ENCODE results near the gene CMIP. TPM values are rescaled to one million over a fixed set of nuclear protein-coding genes. Genes with fewer than 3 reads are reported as not detected.

The CMIP gene
- total and polyA plus RNA-seq, 10 of the 15 experiments (the other 5 are each of a cell fraction or from before 2014, with no cell fraction given): 1.2 to 43.2 (median 4.4) TPM

GRCh38 chr16:81705261-81705660 is 260.7 kb downstream of the CMIP start (continued):
- TF ChIP-seq, protein P1, sequence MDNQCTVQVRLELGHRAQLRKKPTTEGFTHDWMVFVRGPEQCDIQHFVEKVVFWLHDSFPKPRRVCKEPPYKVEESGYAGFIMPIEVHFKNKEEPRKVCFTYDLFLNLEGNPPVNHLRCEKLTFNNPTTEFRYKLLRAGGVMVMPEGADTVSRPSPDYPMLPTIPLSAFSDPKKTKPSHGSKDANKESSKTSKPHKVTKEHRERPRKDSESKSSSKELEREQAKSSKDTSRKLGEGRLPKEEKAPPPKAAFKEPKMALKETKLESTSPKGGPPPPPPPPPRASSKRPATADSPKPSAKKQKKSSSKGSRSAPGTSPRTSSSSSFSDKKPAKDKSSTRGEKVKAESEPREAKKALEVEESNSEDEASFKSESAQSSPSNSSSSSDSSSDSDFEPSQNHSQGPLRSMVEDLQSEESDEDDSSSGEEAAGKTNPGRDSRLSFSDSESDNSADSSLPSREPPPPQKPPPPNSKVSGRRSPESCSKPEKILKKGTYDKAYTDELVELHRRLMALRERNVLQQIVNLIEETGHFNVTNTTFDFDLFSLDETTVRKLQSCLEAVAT (IDR thresholded peaks at IDR 0.05): no peak
- TF ChIP-seq RB1 (IDR thresholded peaks at IDR 0.05; ENCODE audit: borderline replicate concordance): no peak

- Histone ChIP-seq H3K79me2 (ENCODE audit: control insufficient read depth, insufficient read depth, low read length) (no peaks in the 10 kb centered on the region), H2AFZ (ENCODE audit: control insufficient read depth, low read depth, low read length) (no peak overlapping the region), H3K4me3 (no peak overlapping the region), H3K4me1 (ENCODE audit: control insufficient read depth, insufficient read depth, low read length) (no peaks in the 10 kb centered on the region), H4K20me1 (ENCODE audit: control insufficient read depth, insufficient read depth) (no peaks in the 10 kb centered on the region), H3K27ac (ENCODE audit: control insufficient read depth, insufficient read depth) (no peak overlapping the region), H3K36me3 (ENCODE audit: control insufficient read depth in 2 of 2, insufficient read depth in 2 of 2, low read length in 1 of 2) (peaks cover 4 to 13% of the 10 kb centered on the region in 2 experiments; a peak in 3 of 4 replicates), H3K4me2 (ENCODE audit: control insufficient read depth, insufficient read depth) (no peak overlapping the region), H3K9me3 (replicated peaks; ENCODE audit: control insufficient read depth, insufficient read depth, low read length) (no peaks in the 10 kb centered on the region), H3K9ac (ENCODE audit: control insufficient read depth, insufficient read depth, low read length) (no peak overlapping the region), H3K27me3 (replicated peaks in 1 of 2; ENCODE audit: control insufficient read depth in 2 of 2, insufficient read depth in 2 of 2, low read length in 1 of 2) (no peaks in the 10 kb centered on the region)
- in situ Hi-C loops (cut with MboI): no loop called here
- ChIA-PET CTCF (interaction anchor here (0.9 kb wide), 1 partner anchor 10 kb away, joined by 3 read pairs; no protein-coding TSS in a partner anchor), SMC1A (ENCODE audit: uncharacterized antibody, unreplicated experiment) (no interaction called here), RAD21 (ENCODE audit: unreplicated experiment) (no interaction called here), POLR2A (no interaction called here)
- DNase-seq (ENCODE audit: low read depth, low spot score) (no peak), ATAC-seq (no peak), FAIRE-seq (no peak)
- WGBS (ENCODE audit: insufficient coverage, insufficient replicate concordance, low lambda C conversion rate, missing lambda C conversion rate): 94% methylated on average over 20 of the region's 26 CpGs
- no TSS peak for BruUV-seq (replicated peaks)
- intact Hi-C loops (cut with micrococcal nuclease; ENCODE audit: unreplicated experiment): no loop called here
- TF ChIP-seq RAD21 (IDR thresholded peaks at IDR 0.05; ENCODE audit: insufficient read depth, low read depth, low read length) (no peak), FOS (IDR thresholded peaks at IDR 0.05; ENCODE audit: borderline replicate concordance, extremely low read depth, insufficient read length) (no peak), RAD51 (IDR thresholded peaks at IDR 0.05) (no peak), MTA3 (IDR thresholded peaks at IDR 0.05; ENCODE audit: borderline replicate concordance, low read length) (no peak), POLR2A (IDR thresholded peaks at IDR 0.05; ENCODE audit: low read depth, low read length) (no peak), BCL3 (IDR thresholded peaks at IDR 0.05; ENCODE audit: borderline replicate concordance, insufficient read depth, low read depth, low read length, poor library complexity, severe bottlenecking) (no peak), YBX1 (IDR thresholded peaks at IDR 0.05) (no peak), USF1 (IDR thresholded peaks at IDR 0.05; ENCODE audit: borderline replicate concordance, extremely low read length, insufficient read depth, low read depth, low read length) (no peak), KAT2A (conservative IDR thresholded peaks at IDR 0.05; ENCODE audit: control insufficient read depth, low read depth, low read length) (no peak), CHD1 (IDR thresholded peaks at IDR 0.05; ENCODE audit: low read depth, low read length) (no peak), SPI1 (IDR thresholded peaks at IDR 0.05; ENCODE audit: borderline replicate concordance, insufficient read depth, low read depth, low read length) (no peak), GATAD2B (conservative IDR thresholded peaks at IDR 0.05; ENCODE audit: low read depth) (no peak), SREBF1 (IDR thresholded peaks at IDR 0.05; ENCODE audit: low read length) (no peak), NRF1 (conservative IDR thresholded peaks at IDR 0.05; ENCODE audit: low read depth, low read length) (no peak), ETV6 (conservative IDR thresholded peaks at IDR 0.05 in 1 of 2, IDR thresholded peaks at IDR 0.05 in 1 of 2; ENCODE audit: borderline replicate concordance in 1 of 2, low read depth in 1 of 2) (no peak), TAF1 (IDR thresholded peaks at IDR 0.05; ENCODE audit: borderline replicate concordance, low read depth, low read length) (no peak), SMAD1 (IDR thresholded peaks at IDR 0.05; ENCODE audit: low read depth, partially characterized antibody) (no peak)
Measured at GRCh38 chr16:81706327-81707295, 262.0 kb downstream of the CMIP start.

All from GM12878 (cell line).